H9 (cell line): ENCODE measurements around the gene MEGF9. TPM values are rescaled to one million over a fixed set of nuclear protein-coding genes. Genes with fewer than 3 reads are reported as not detected.

Experiments
- DNase-seq: peaks from one replicate; pipeline ENCODE4 v3.0.0-alpha.2; 2017
- H2AFZ ChIP-seq: one replicate; pipeline ENCODE4 v1.6.1; 2013; ENCODE audit warnings: mild to moderate bottlenecking, low read length, control low read depth, moderate library complexity
- H2AK5ac ChIP-seq: 2 replicates; pipeline ENCODE4 v1.6.1; 2013; ENCODE audit warnings: low read length, control low read depth, mixed read lengths; ENCODE audit not compliant: insufficient read length
- H2BK120ac ChIP-seq: one replicate; pipeline ENCODE4 v1.6.1; 2013; ENCODE audit warnings: low read depth, mild to moderate bottlenecking, low read length, control low read depth, inconsistent platforms; ENCODE audit not compliant: poor library complexity, severe bottlenecking
- H2BK12ac ChIP-seq: 2 replicates; pipeline ENCODE4 v1.6.1; 2013; ENCODE audit warnings: low read length, control low read depth, mixed read lengths, low read depth; ENCODE audit not compliant: insufficient read length
- H2BK15ac ChIP-seq: 2 replicates; pipeline ENCODE4 v1.6.1; 2013; ENCODE audit warnings: low read depth, low read length, control low read depth
- H2BK20ac ChIP-seq: one replicate; pipeline ENCODE4 v1.6.1; 2013; ENCODE audit warnings: low read depth, mild to moderate bottlenecking, low read length, control low read depth, inconsistent platforms; ENCODE audit not compliant: poor library complexity, severe bottlenecking
- H2BK5ac ChIP-seq: 2 replicates; pipeline ENCODE4 v1.6.1; 2013; ENCODE audit warnings: low read length, control low read depth, mixed read lengths; ENCODE audit not compliant: insufficient read length
- H3K14ac ChIP-seq: 2 replicates; pipeline ENCODE4 v1.6.1; 2013; ENCODE audit warnings: low read length, control low read depth; ENCODE audit not compliant: insufficient read depth
- H3K18ac ChIP-seq: 2 replicates; pipeline ENCODE4 v1.6.1; 2013; ENCODE audit warnings: low read depth, mild to moderate bottlenecking, mixed read lengths, low read length, control low read depth; ENCODE audit not compliant: insufficient read length
- H3K23ac ChIP-seq: 2 replicates; pipeline ENCODE4 v1.6.1; 2013; ENCODE audit warnings: low read length, control low read depth, mixed read lengths, low read depth; ENCODE audit not compliant: insufficient read length
- H3K23me2 ChIP-seq: 2 replicates; pipeline ENCODE4 v1.6.1; 2013; ENCODE audit warnings: low read depth, mild to moderate bottlenecking, mixed read lengths, low read length, control low read depth; ENCODE audit not compliant: insufficient read length, poor library complexity, severe bottlenecking
- H3K27ac ChIP-seq: 2 replicates; pipeline ENCODE4 v1.5.1; 2013; ENCODE audit warnings: low read length, control low read depth, mixed read lengths, low read depth; ENCODE audit not compliant: insufficient read length
- H3K27me3 ChIP-seq: 2 replicates; pipeline ENCODE4 v1.6.1; 2013; ENCODE audit warnings: low read length, control low read depth, inconsistent platforms; ENCODE audit not compliant: insufficient read depth
- H3K4ac ChIP-seq: 2 replicates; pipeline ENCODE4 v1.6.1; 2013; ENCODE audit warnings: low read depth, mild to moderate bottlenecking, control low read depth, inconsistent platforms, low read length, moderate library complexity
- H3K4me1 ChIP-seq: 2 replicates; pipeline ENCODE4 v1.6.1; 2013; ENCODE audit warnings: low read length, control low read depth, inconsistent platforms; ENCODE audit not compliant: insufficient read depth
- H3K4me2 ChIP-seq: 2 replicates; pipeline ENCODE4 v1.6.1; 2013; ENCODE audit warnings: low read length, control low read depth, mixed read lengths; ENCODE audit not compliant: insufficient read length, insufficient read depth
- H3K56ac ChIP-seq: 2 replicates; pipeline ENCODE4 v1.6.1; 2013; ENCODE audit warnings: low read depth, mild to moderate bottlenecking, mixed read lengths, low read length, control low read depth; ENCODE audit not compliant: insufficient read length
- H3K79me1 ChIP-seq: 2 replicates; pipeline ENCODE4 v1.6.1; 2013; ENCODE audit warnings: low read depth, mild to moderate bottlenecking, moderate library complexity, low read length, control low read depth, inconsistent platforms; ENCODE audit not compliant: insufficient read depth, poor library complexity, severe bottlenecking
- H3K79me2 ChIP-seq: 2 replicates; pipeline ENCODE4 v1.6.1; 2013; ENCODE audit warnings: low read length, control low read depth, inconsistent platforms; ENCODE audit not compliant: insufficient read depth
- H3K9ac ChIP-seq: 2 replicates; pipeline ENCODE4 v1.6.1; 2013; ENCODE audit warnings: low read length, control low read depth, mixed read lengths; ENCODE audit not compliant: insufficient read length; ENCODE audit errors: extremely low read depth
- H3K9me3 ChIP-seq: one replicate; pipeline ENCODE4 v1.6.1; 2013; ENCODE audit warnings: low read depth, low read length, inconsistent platforms; ENCODE audit not compliant: control insufficient read depth
- H3T11ph ChIP-seq: one replicate; pipeline ENCODE4 v1.6.1; 2013; ENCODE audit warnings: mild to moderate bottlenecking, low read length, control low read depth, inconsistent platforms
- H4K20me1 ChIP-seq: one replicate; pipeline ENCODE4 v1.6.1; 2013; ENCODE audit not compliant: control insufficient read depth, insufficient read length, insufficient read depth
- H4K5ac ChIP-seq: 2 replicates; pipeline ENCODE4 v1.6.1; 2013; ENCODE audit warnings: low read depth, mild to moderate bottlenecking, mixed read lengths, low read length, control low read depth; ENCODE audit not compliant: insufficient read length
- H4K8ac ChIP-seq: replicated peaks from 2 replicates; pipeline ENCODE4 v1.6.1; 2013; ENCODE audit warnings: low read length, control low read depth, mixed read lengths, low read depth; ENCODE audit not compliant: insufficient read length
- H4K91ac ChIP-seq: 2 replicates; pipeline ENCODE4 v1.6.1; 2013; ENCODE audit warnings: low read depth, mild to moderate bottlenecking, moderate library complexity, mixed read lengths, low read length, control low read depth; ENCODE audit not compliant: insufficient read length
- H3K27ac Mint-ChIP-seq, 3 experiments: 2 replicates in 2 of 3; 3 replicates in 1 of 3; pipeline ENCODE4 v1.8.0; 2020 to 2021; ENCODE audit warnings: mixed read lengths in 3 of 3, mild to moderate bottlenecking in 1 of 3, moderate library complexity in 1 of 3
- H3K27me3 Mint-ChIP-seq: 2 replicates; pipeline ENCODE4 v1.8.0; 2021; ENCODE audit warnings: low read depth, mild to moderate bottlenecking, moderate library complexity, mixed read lengths
- H3K36me3 Mint-ChIP-seq, 3 experiments: 2 replicates in 2 of 3; 3 replicates in 1 of 3; pipeline ENCODE4 v1.8.0; 2020 to 2021; ENCODE audit warnings: low read depth in 3 of 3, mixed read lengths in 3 of 3; ENCODE audit not compliant: insufficient read depth in 1 of 3
- H3K4me1 Mint-ChIP-seq, 2 experiments: 2 replicates each; pipeline ENCODE4 v1.8.0; 2020; ENCODE audit warnings: mixed read lengths in 2 of 2
- H3K4me3 Mint-ChIP-seq, 2 experiments: 2 replicates in 1 of 2; 3 replicates in 1 of 2; pipeline ENCODE4 v1.8.0; 2020 to 2021; ENCODE audit warnings: mild to moderate bottlenecking in 2 of 2, mixed read lengths in 2 of 2, moderate library complexity in 1 of 2
- H3K9me3 Mint-ChIP-seq, 2 experiments: 2 replicates in 1 of 2; 3 replicates in 1 of 2; pipeline ENCODE4 v1.8.0; 2020; ENCODE audit warnings: mild to moderate bottlenecking in 2 of 2, mixed read lengths in 2 of 2, moderate library complexity in 1 of 2
- CTCF ChIP-seq: fragments of 200-600 bp; sonication (generic); conservative IDR thresholded peaks from 3 replicates; pipeline ENCODE4 v1.8.0; 2021; ENCODE audit warnings: antibody characterized with exemption, mild to moderate bottlenecking
- WGBS: extraction: QIAGEN DNeasy Blood & Tissue Kit; methylation state at CpG from one replicate; pipeline ENCODE4 v1.1.7; 2013; ENCODE audit warnings: missing lambda C conversion rate, low lambda C conversion rate, mixed read lengths; ENCODE audit not compliant: insufficient read length; ENCODE audit errors: extremely low coverage; 5-methylcytosine and 5-hydroxymethylcytosine counted together
- total RNA-seq: library from RNA; stranded (reverse); gene quantifications from 2 replicates; pipeline ENCODE4 v1.2.1, GENCODE V29; 2021

The MEGF9 gene
- total RNA-seq, 1 experiment from 2014 or later = 0.94 TPM

DNA sequence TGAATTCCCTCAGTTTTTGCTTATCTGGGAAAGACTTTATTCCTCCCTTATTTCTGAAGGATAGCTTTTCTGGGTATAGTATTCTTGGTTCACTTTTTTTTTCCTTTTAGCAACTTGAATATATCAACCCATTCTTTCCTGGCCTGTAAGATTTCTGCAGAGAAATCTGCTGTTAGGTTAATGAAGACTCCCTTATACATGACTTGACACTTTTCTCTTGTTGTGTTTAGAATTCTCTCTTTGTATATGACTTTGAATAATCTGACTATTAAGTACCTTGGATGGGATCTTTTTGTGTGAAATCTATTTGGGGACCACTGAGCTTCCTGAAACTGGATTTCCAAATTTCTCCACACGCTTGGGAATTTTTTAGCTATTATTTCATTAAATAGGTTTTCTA is 79.3 kb downstream of the MEGF9 start:
- H3K4me2 ChIP-seq = no peak overlapping the region
- no peak for DNase-seq
- no peak overlapping the region for H3K56ac ChIP-seq
- no peaks in the 10 kb centered on the region for H3K4me1 ChIP-seq
- WGBS = no CpG with 5 or more reads among the region's 1 CpG
- Mint-ChIP-seq H3K4me3 (no peak overlapping the region), H3K27me3 (peaks cover 2% of the 10 kb centered on the region), H3K36me3 (peaks cover 3 to 13% (median 4%) of the 10 kb centered on the region in 3 experiments; a peak in 5 of 7 replicates), H3K27ac (no peak overlapping the region), H3K9me3 (peaks cover 13 to 19% of the 10 kb centered on the region in 2 experiments), H3K4me1 (0 out of 4 replicates have a peak, but pooled peaks cover 0 to 2% of the 10 kb centered on the region in 2 experiments)
- no peak for TF ChIP-seq CTCF
- no peak overlapping the region for H3K18ac ChIP-seq
- no peak overlapping the region for H2BK20ac ChIP-seq
- no peak overlapping the region for H2BK120ac ChIP-seq
- H4K8ac ChIP-seq = no peak overlapping the region
- no peaks in the 10 kb centered on the region for H3K79me1 ChIP-seq
- no peak overlapping the region for H4K91ac ChIP-seq
- H3K27me3 ChIP-seq = no peaks in the 10 kb centered on the region; the same call in 1 of the 2 replicates
- H2BK12ac ChIP-seq = no peak overlapping the region
- no peak overlapping the region for H4K5ac ChIP-seq
- H3T11ph ChIP-seq = no peak overlapping the region
- H4K20me1 ChIP-seq = no peaks in the 10 kb centered on the region
- no peak overlapping the region for H3K14ac ChIP-seq
- H3K4ac ChIP-seq = no peak overlapping the region
- no peaks in the 10 kb centered on the region for H3K9me3 ChIP-seq
- H2BK15ac ChIP-seq = no peak overlapping the region
- H3K23ac ChIP-seq = no peak overlapping the region
- no peak overlapping the region for H3K9ac ChIP-seq
- H2AFZ ChIP-seq = no peak overlapping the region
- H3K23me2 ChIP-seq = no peaks in the 10 kb centered on the region
- no peak overlapping the region for H2AK5ac ChIP-seq
- H3K79me2 ChIP-seq = no peaks in the 10 kb centered on the region
- H3K27ac ChIP-seq = no peak overlapping the region
- H2BK5ac ChIP-seq = no peak overlapping the region
